Measurements from ENCODE around the gene GZF1.

DNA sequence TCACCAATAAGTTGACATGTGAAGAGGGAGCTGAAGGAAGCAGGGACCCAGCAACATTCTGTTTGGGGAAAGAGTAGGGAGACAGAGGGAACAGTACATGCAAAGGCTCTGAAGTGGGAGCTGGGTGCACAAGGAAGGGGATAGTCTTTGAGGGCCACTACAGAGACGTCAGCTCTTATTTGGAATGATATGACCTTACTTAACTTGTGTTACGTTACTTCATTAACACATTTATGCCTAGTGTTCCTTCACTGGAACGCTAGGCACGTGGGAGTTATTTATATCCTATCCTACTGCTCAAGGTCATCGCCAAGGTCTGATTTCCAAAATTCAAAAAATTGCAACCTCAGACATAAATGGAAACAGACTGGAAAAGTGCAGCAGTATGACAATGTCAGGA, 39.1 kb downstream of the GZF1 start:
- TF ChIP-seq, protein P1, sequence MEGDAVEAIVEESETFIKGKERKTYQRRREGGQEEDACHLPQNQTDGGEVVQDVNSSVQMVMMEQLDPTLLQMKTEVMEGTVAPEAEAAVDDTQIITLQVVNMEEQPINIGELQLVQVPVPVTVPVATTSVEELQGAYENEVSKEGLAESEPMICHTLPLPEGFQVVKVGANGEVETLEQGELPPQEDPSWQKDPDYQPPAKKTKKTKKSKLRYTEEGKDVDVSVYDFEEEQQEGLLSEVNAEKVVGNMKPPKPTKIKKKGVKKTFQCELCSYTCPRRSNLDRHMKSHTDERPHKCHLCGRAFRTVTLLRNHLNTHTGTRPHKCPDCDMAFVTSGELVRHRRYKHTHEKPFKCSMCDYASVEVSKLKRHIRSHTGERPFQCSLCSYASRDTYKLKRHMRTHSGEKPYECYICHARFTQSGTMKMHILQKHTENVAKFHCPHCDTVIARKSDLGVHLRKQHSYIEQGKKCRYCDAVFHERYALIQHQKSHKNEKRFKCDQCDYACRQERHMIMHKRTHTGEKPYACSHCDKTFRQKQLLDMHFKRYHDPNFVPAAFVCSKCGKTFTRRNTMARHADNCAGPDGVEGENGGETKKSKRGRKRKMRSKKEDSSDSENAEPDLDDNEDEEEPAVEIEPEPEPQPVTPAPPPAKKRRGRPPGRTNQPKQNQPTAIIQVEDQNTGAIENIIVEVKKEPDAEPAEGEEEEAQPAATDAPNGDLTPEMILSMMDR (IDR thresholded peaks at IDR 0.05; ENCODE audit: insufficient read depth, low read depth, low read length), result no peak
- no peak for TF ChIP-seq EZH2 (IDR thresholded peaks at IDR 0.05; ENCODE audit: insufficient read depth, low read length)

Data from astrocyte (in vitro differentiated cells and primary cell).